HepG2 (cell line): ENCODE results near the gene TM4SF1. TPM values are rescaled to one million over a fixed set of nuclear protein-coding genes. Genes with fewer than 3 reads are reported as not detected.

ENCODE experiments used
- ADNP ChIP-seq: sonication (generic); formaldehyde crosslinking; IDR thresholded peaks from 2 replicates; pipeline ENCODE4 v1.4.0; 2020; ENCODE audit warnings: missing genetic modification reagents
- FOXP1 ChIP-seq, 2 experiments: fragments of 450-650 bp in 1 of 2; IDR thresholded peaks; 2 replicates each; pipeline ENCODE4 v1.6.1; 2017 to 2018; ENCODE audit warnings: antibody characterized with exemption in 1 of 2
- GATAD2A ChIP-seq: IDR thresholded peaks from 2 replicates; pipeline ENCODE4 v1.6.1; 2016
- HNF1A ChIP-seq, 2 experiments: sonication (generic) in 1 of 2; formaldehyde crosslinking in 1 of 2; IDR thresholded peaks; 2 replicates each; pipeline versions ENCODE4 v1.4.0 to v1.6.1; 2016 to 2020; ENCODE audit warnings: borderline replicate concordance in 1 of 2, low read depth in 1 of 2, mild to moderate bottlenecking in 1 of 2, missing genetic modification reagents in 1 of 2
- PRDM10 ChIP-seq: sonication (generic); formaldehyde crosslinking; IDR thresholded peaks from 2 replicates; pipeline ENCODE4 v1.4.0; 2020; ENCODE audit warnings: low read depth, missing genetic modification reagents
- SAP130 ChIP-seq: IDR thresholded peaks from 2 replicates; pipeline ENCODE4 v1.6.1; 2016; ENCODE audit warnings: low read depth
- SOX5 ChIP-seq: IDR thresholded peaks from 2 replicates; pipeline ENCODE4 v1.6.1; 2016; ENCODE audit warnings: borderline replicate concordance
- TBX2 ChIP-seq: sonication (generic); formaldehyde crosslinking; IDR thresholded peaks from 2 replicates; pipeline ENCODE4 v1.5.0; 2020; ENCODE audit warnings: missing genetic modification reagents, mild to moderate bottlenecking, borderline replicate concordance
- ZBTB14 ChIP-seq: sonication (generic); formaldehyde crosslinking; IDR thresholded peaks from 2 replicates; pipeline ENCODE4 v1.4.0; 2020; ENCODE audit warnings: missing genetic modification reagents
- ZGPAT ChIP-seq: IDR thresholded peaks from 2 replicates; pipeline ENCODE4 v1.6.1; 2016; ENCODE audit warnings: mild to moderate bottlenecking
- ZNF609 ChIP-seq: sonication (generic); formaldehyde crosslinking; IDR thresholded peaks from 2 replicates; pipeline ENCODE4 v1.4.0; 2020; ENCODE audit warnings: mild to moderate bottlenecking, missing genetic modification reagents, borderline replicate concordance
- polyA plus RNA-seq, 8 experiments: library from polyadenylated mRNA; depleted of rRNA in 3 of 8; stranded (reverse) in 7 of 8; unstranded in 1 of 8; fragments of >200 nt; fragmentation: Illumina TruSeq in 4 of 8; extraction: Trizol in 4 of 8; gene quantifications; 2 replicates each; pipeline versions ENCODE4 v1.2.1 to v1.2.3, GENCODE V29; 2011 to 2016; ENCODE audit warnings: low read depth in 4 of 8, missing spikeins in 1 of 8, mixed read lengths in 1 of 8; ENCODE audit not compliant: insufficient read depth in 1 of 8
- total RNA-seq, 5 experiments: library from RNA; depleted of rRNA; stranded (reverse); fragments of >200 nt; fragmentation: Illumina TruSeq; extraction: Trizol; gene quantifications; 2 replicates each; pipeline ENCODE4 v1.2.3, GENCODE V29; 2016; ENCODE audit warnings: low read depth in 1 of 5

Gene TM4SF1
- total and polyA plus RNA-seq, 2 of the 13 experiments (the other 11 are each of a cell fraction or from before 2014, with no cell fraction given), result 431 to 1,359 TPM

GRCh38 chr3:149414557-149415231 is 37.2 kb upstream of the TM4SF1 start (continued):
- TF ChIP-seq FOXP1 (IDR thresholded peaks at IDR 0.05) (no peak), FOXP1 (CRISPR knock-in tag; IDR thresholded peaks at IDR 0.05) (peak; percentile 20; the same call in 1 of the 2 replicates), ZBTB14 (CRISPR knock-in tag) (no peak), ADNP (CRISPR knock-in tag) (no peak), ZNF609 (peak; percentile 52; the same call in 1 of the 2 replicates), ZGPAT (CRISPR knock-in tag) (0 out of 2 replicates have a peak, but pooled peaks have one; percentile 32), PRDM10 (CRISPR knock-in tag) (peak; percentile 95), HNF1A (IDR thresholded peaks at IDR 0.05; ENCODE audit: low read depth) (0 out of 2 replicates have a peak, but pooled peaks have one; percentile 30), HNF1A (CRISPR knock-in tag; IDR thresholded peaks at IDR 0.05; ENCODE audit: borderline replicate concordance) (0 out of 2 replicates have a peak, but pooled peaks have one; percentile 46), SOX5 (CRISPR knock-in tag) (peak; percentile 69; the same call in 1 of the 2 replicates), GATAD2A (CRISPR knock-in tag) (peak; percentile 37; the same call in 1 of the 2 replicates), TBX2 (CRISPR knock-in tag) (peak; percentile 61; the same call in 1 of the 2 replicates), SAP130 (CRISPR knock-in tag) (peak; percentile 58; the same call in 1 of the 2 replicates)
